ENCODE measurements around the gene FAM9C. TPM values are rescaled to one million over a fixed set of nuclear protein-coding genes. Genes with fewer than 3 reads are reported as not detected.
A peak's percentile ranks its signal among the peaks of the same experiment; 100 is the strongest.

The FAM9C gene
- total and polyA plus RNA-seq, 2 of the 4 experiments (the other 2 are of a cell fraction) = not detected

DNA sequence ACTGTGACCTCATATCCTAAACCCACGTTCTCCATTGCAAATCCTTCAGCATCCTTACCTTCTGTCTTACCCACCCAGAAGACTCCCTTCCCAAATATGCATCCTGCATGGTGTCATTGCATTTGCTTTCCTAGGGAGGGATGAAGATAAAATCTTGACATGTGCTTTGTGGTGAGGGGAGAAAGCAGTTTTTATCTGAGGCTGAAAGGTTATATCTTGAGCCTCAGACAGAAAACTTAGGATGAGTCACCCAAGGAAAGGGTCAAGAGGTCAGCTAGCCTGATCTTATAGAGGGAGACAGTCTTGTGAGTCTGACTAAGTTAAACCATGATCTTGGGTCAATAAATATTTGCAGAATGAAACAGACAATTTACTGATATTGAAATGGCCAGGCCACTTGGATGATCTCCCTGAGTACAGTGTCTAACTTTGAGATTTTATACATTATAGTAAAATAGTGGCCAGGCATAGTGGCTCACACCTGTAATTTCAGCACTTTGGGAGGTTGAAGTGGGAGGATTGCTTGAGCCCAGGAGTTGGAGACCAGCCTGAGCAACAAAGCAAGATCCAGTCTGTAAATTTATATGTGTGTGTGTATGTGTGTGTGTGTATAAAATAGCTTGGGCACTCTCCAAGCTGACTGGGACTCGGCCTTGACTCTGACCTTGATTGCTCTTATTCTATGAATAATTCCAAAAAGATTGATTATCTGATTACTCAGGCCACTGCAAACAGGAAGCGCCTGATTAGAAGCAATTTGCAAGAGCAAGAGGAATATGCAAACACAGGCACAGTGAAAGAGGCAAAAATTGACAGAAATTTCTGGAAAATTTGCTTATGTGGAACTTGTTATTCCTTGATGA is 15.4 kb upstream of the FAM9C start:
- Histone ChIP-seq H4K91ac (ENCODE audit: insufficient read depth, low read depth, low read length) (no peak overlapping the region), H2BK20ac (ENCODE audit: low read depth, low read length) (no peak overlapping the region), H3K27me3 (ENCODE audit: control insufficient read depth, insufficient read depth, low read length) (no peaks in the 10 kb centered on the region), H3K4me2 (ENCODE audit: low read depth, low read length) (peak overlapping the region; percentile 44; the same call in 1 of the 2 replicates), H3K4ac (ENCODE audit: low read depth, low read length) (peak overlapping the region; percentile 56; the same call in 1 of the 2 replicates), H3K79me1 (ENCODE audit: low read depth in 1 of 2, low read length in 2 of 2) (no peaks in the 10 kb centered on the region), H3K27ac (ENCODE audit: insufficient read depth, low read length) (peak overlapping the region; percentile 48; the same call in 1 of the 2 replicates), H3K4me1 (ENCODE audit: control insufficient read depth, insufficient read depth, low read length) (peaks cover 8% of the 10 kb centered on the region), H3K56ac (ENCODE audit: extremely low read depth, insufficient read depth, low read length) (no peak overlapping the region), H2BK15ac (ENCODE audit: low read depth, low read length) (no peak overlapping the region), H3K4me3 (ENCODE audit: insufficient read depth, low read depth, low read length) (no peak overlapping the region), H4K8ac (ENCODE audit: low read depth in 2 of 2, low read length in 2 of 2) (no peak overlapping the region), H2BK5ac (ENCODE audit: low read depth, low read length, poor library complexity, severe bottlenecking) (no peak overlapping the region), H3K23ac (ENCODE audit: low read depth, low read length) (no peak overlapping the region; the same call in 1 of the 2 replicates), H2BK120ac (ENCODE audit: low read depth, low read length) (peak overlapping the region; percentile 19; the same call in 1 of the 2 replicates), H3K9me1 (ENCODE audit: insufficient read depth, low read length) (no peaks in the 10 kb centered on the region), H3K18ac (ENCODE audit: low read depth, low read length) (no peak overlapping the region; the same call in 1 of the 2 replicates), H3K14ac (replicated peaks; ENCODE audit: low read depth, low read length) (no peak overlapping the region), H4K5ac (ENCODE audit: low read depth, low read length) (no peak overlapping the region; the same call in 1 of the 2 replicates), H4K20me1 (ENCODE audit: insufficient read depth, low read length) (no peaks in the 10 kb centered on the region), H3K9me3 (ENCODE audit: control insufficient read depth, insufficient read depth, low read length) (no peaks in the 10 kb centered on the region), H2AFZ (replicated peaks; ENCODE audit: low read length, poor library complexity) (no peak overlapping the region), H3K36me3 (ENCODE audit: control insufficient read depth, insufficient read depth, low read length) (0 out of 2 replicates have a peak, but pooled peaks cover 1% of the 10 kb centered on the region), H2AK5ac (ENCODE audit: low read depth, low read length) (no peak overlapping the region), H3K9ac (ENCODE audit: low read depth, low read length) (no peak overlapping the region), H2AK9ac (replicated peaks; ENCODE audit: low read depth, low read length, poor library complexity) (no peak overlapping the region)
- ChIA-PET CTCF (no interaction called here), POLR2A (ENCODE audit: unreplicated experiment) (no interaction called here)
- no TSS peak for BruUV-seq (replicated peaks)
- ATAC-seq (ENCODE audit: low read depth) (peak; percentile 63), DNase-seq (peak; percentile 73)
- no CpG with 5 or more reads among the region's 3 CpGs for WGBS, 2 experiments (ENCODE audit: extremely low coverage in 2 of 2, insufficient read length in 1 of 2)
- intact Hi-C loops (cut with micrococcal nuclease) (no loop called here), dilution Hi-C loops (cut with HindIII; ENCODE audit: low sequenced_read_pairs, unreplicated experiment) (no loop called here), in situ Hi-C loops (cut with MboI; ENCODE audit: low sequenced_read_pairs) (no loop called here)
- TF ChIP-seq MAFK (IDR thresholded peaks at IDR 0.05; ENCODE audit: low read depth, low read length) = no peak
- TF ChIP-seq BHLHE40 (IDR thresholded peaks at IDR 0.05; ENCODE audit: low read depth, low read length) = no peak
- TF ChIP-seq RAD21 (IDR thresholded peaks at IDR 0.05; ENCODE audit: low read length) = no peak
- TF ChIP-seq CHD1 (IDR thresholded peaks at IDR 0.05; ENCODE audit: low read depth, low read length) = no peak
